ENCODE results near the gene CES5A.

DNA sequence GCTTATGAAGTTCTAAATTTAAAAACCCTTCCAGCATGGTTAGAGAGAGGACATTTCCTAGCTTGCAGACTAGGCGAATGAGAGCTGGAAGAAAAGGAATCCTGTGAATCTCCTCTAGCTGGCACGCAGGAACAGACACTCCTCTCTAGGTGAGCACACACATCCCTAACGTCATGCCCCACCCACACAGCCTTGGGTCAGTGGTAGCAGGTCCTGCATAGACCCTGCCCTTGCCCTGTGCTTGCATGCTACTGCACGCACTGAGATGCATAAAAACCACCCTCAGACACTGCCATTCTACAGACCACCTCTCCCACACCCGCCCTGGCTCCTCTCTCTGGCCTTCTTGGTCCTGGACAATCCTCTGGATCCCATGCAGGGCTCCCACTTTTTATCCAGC lies 65.8 kb downstream of the CES5A start:
- TF ChIP-seq, protein P1, sequence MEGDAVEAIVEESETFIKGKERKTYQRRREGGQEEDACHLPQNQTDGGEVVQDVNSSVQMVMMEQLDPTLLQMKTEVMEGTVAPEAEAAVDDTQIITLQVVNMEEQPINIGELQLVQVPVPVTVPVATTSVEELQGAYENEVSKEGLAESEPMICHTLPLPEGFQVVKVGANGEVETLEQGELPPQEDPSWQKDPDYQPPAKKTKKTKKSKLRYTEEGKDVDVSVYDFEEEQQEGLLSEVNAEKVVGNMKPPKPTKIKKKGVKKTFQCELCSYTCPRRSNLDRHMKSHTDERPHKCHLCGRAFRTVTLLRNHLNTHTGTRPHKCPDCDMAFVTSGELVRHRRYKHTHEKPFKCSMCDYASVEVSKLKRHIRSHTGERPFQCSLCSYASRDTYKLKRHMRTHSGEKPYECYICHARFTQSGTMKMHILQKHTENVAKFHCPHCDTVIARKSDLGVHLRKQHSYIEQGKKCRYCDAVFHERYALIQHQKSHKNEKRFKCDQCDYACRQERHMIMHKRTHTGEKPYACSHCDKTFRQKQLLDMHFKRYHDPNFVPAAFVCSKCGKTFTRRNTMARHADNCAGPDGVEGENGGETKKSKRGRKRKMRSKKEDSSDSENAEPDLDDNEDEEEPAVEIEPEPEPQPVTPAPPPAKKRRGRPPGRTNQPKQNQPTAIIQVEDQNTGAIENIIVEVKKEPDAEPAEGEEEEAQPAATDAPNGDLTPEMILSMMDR (IDR thresholded peaks at IDR 0.05; ENCODE audit: low read depth, low read length), result no peak
- no peak for TF ChIP-seq EZH2phosphoT487 (IDR thresholded peaks at IDR 0.05; ENCODE audit: low read depth)
